GM18507 (cell line): Measurements from ENCODE around the gene PODXL.

ENCODE experiments used
- DNase-seq: peaks from one replicate; pipeline ENCODE4 v3.0.0; 2011; ENCODE audit warnings: low read depth; ENCODE audit not compliant: insufficient read length; ENCODE audit errors: extremely low spot score
- FAIRE-seq: peaks from 2 replicates; lab custom pipeline; 2011; peaks lifted over from hg19 to GRCh38; lab: Jason Lieb, UNC

PODXL gene

GRCh38 chr7:131556053-131556908 lies at the start of gene PODXL:
TSS of gene PODXL (minus strand) at chr7:131556628. CDS start at chr7:131556359, 269 bp downstream.
- FAIRE-seq (no peak), DNase-seq (peak; percentile 68)

GRCh38 chr7:131605280-131605878 lies 49.0 kb upstream of the PODXL start:
- FAIRE-seq (no peak), DNase-seq (no peak)

- FAIRE-seq: no peak
- DNase-seq: no peak
Measured at GRCh38 chr7:131604841-131605279, 48.4 kb upstream of the PODXL start.

GRCh38 chr7:131603932-131604331 lies 47.5 kb upstream of the PODXL start:
- no peak for DNase-seq
- no peak for FAIRE-seq

GRCh38 chr7:131602994-131603372 lies 46.6 kb upstream of the PODXL start:
- FAIRE-seq: no peak
- DNase-seq: no peak

GRCh38 chr7:131602304-131602993 lies 46.0 kb upstream of the PODXL start:
- DNase-seq: no peak

GRCh38 chr7:131600085-131600881 lies 43.9 kb upstream of the PODXL start:
- DNase-seq (no peak), FAIRE-seq (no peak)

More at GRCh38 chr7:131602304-131602993, 46.0 kb upstream of the PODXL start:
- FAIRE-seq: no peak

GRCh38 chr7:131596785-131597184 lies 40.4 kb upstream of the PODXL start:
- FAIRE-seq (no peak), DNase-seq (no peak)

- FAIRE-seq: no peak
Measured at GRCh38 chr7:131595699-131596098, 39.3 kb upstream of the PODXL start.

GRCh38 chr7:131591687-131592319 lies 35.4 kb upstream of the PODXL start:
- DNase-seq (no peak), FAIRE-seq (no peak)

More at GRCh38 chr7:131595699-131596098, 39.3 kb upstream of the PODXL start:
- DNase-seq: no peak

- DNase-seq (no peak), FAIRE-seq (no peak)
Measured at GRCh38 chr7:131587315-131587923, 31.0 kb upstream of the PODXL start.

- DNase-seq (no peak), FAIRE-seq (no peak)
Measured at GRCh38 chr7:131586759-131587158, 30.3 kb upstream of the PODXL start.

GRCh38 chr7:131586259-131586658 lies 29.8 kb upstream of the PODXL start:
- DNase-seq (no peak), FAIRE-seq (no peak)

- FAIRE-seq: no peak
Measured at GRCh38 chr7:131583430-131583829, 27.0 kb upstream of the PODXL start.

GRCh38 chr7:131581241-131582051 lies 25.0 kb upstream of the PODXL start:
- FAIRE-seq (no peak), DNase-seq (no peak)

More at GRCh38 chr7:131583430-131583829, 27.0 kb upstream of the PODXL start:
- no peak for DNase-seq

GRCh38 chr7:131578602-131579001 lies 22.2 kb upstream of the PODXL start:
- no peak for FAIRE-seq

GRCh38 chr7:131574741-131575140 lies 18.3 kb upstream of the PODXL start:
- DNase-seq (no peak), FAIRE-seq (no peak)

More at GRCh38 chr7:131578602-131579001, 22.2 kb upstream of the PODXL start:
- DNase-seq: no peak

- FAIRE-seq (no peak), DNase-seq (no peak)
Measured at GRCh38 chr7:131570401-131570800, 14.0 kb upstream of the PODXL start.
